H9 (cell line): Measurements from ENCODE around the gene DBF4. TPM values are rescaled to one million over a fixed set of nuclear protein-coding genes. Genes with fewer than 3 reads are reported as not detected.
"Not testable (repeated sequence)": the region's sequence is repeated elsewhere in the genome, so short reads cannot be mapped to it uniquely, and the experiment has no call there.

Experiments used
- DNase-seq: peaks from one replicate; pipeline ENCODE4 v3.0.0-alpha.2; 2017
- H2AFZ ChIP-seq: one replicate; pipeline ENCODE4 v1.6.1; 2013; ENCODE audit warnings: mild to moderate bottlenecking, low read length, control low read depth, moderate library complexity
- H2AK5ac ChIP-seq: 2 replicates; pipeline ENCODE4 v1.6.1; 2013; ENCODE audit warnings: low read length, control low read depth, mixed read lengths; ENCODE audit not compliant: insufficient read length
- H2BK120ac ChIP-seq: one replicate; pipeline ENCODE4 v1.6.1; 2013; ENCODE audit warnings: low read depth, mild to moderate bottlenecking, low read length, control low read depth, inconsistent platforms; ENCODE audit not compliant: poor library complexity, severe bottlenecking
- H2BK12ac ChIP-seq: 2 replicates; pipeline ENCODE4 v1.6.1; 2013; ENCODE audit warnings: low read length, control low read depth, mixed read lengths, low read depth; ENCODE audit not compliant: insufficient read length
- H2BK15ac ChIP-seq: 2 replicates; pipeline ENCODE4 v1.6.1; 2013; ENCODE audit warnings: low read depth, low read length, control low read depth
- H2BK20ac ChIP-seq: one replicate; pipeline ENCODE4 v1.6.1; 2013; ENCODE audit warnings: low read depth, mild to moderate bottlenecking, low read length, control low read depth, inconsistent platforms; ENCODE audit not compliant: poor library complexity, severe bottlenecking
- H2BK5ac ChIP-seq: 2 replicates; pipeline ENCODE4 v1.6.1; 2013; ENCODE audit warnings: low read length, control low read depth, mixed read lengths; ENCODE audit not compliant: insufficient read length
- H3K14ac ChIP-seq: 2 replicates; pipeline ENCODE4 v1.6.1; 2013; ENCODE audit warnings: low read length, control low read depth; ENCODE audit not compliant: insufficient read depth
- H3K18ac ChIP-seq: 2 replicates; pipeline ENCODE4 v1.6.1; 2013; ENCODE audit warnings: low read depth, mild to moderate bottlenecking, mixed read lengths, low read length, control low read depth; ENCODE audit not compliant: insufficient read length
- H3K23ac ChIP-seq: 2 replicates; pipeline ENCODE4 v1.6.1; 2013; ENCODE audit warnings: low read length, control low read depth, mixed read lengths, low read depth; ENCODE audit not compliant: insufficient read length
- H3K23me2 ChIP-seq: 2 replicates; pipeline ENCODE4 v1.6.1; 2013; ENCODE audit warnings: low read depth, mild to moderate bottlenecking, mixed read lengths, low read length, control low read depth; ENCODE audit not compliant: insufficient read length, poor library complexity, severe bottlenecking
- H3K27ac ChIP-seq: 2 replicates; pipeline ENCODE4 v1.5.1; 2013; ENCODE audit warnings: low read length, control low read depth, mixed read lengths, low read depth; ENCODE audit not compliant: insufficient read length
- H3K27me3 ChIP-seq: 2 replicates; pipeline ENCODE4 v1.6.1; 2013; ENCODE audit warnings: low read length, control low read depth, inconsistent platforms; ENCODE audit not compliant: insufficient read depth
- H3K4ac ChIP-seq: 2 replicates; pipeline ENCODE4 v1.6.1; 2013; ENCODE audit warnings: low read depth, mild to moderate bottlenecking, control low read depth, inconsistent platforms, low read length, moderate library complexity
- H3K4me1 ChIP-seq: 2 replicates; pipeline ENCODE4 v1.6.1; 2013; ENCODE audit warnings: low read length, control low read depth, inconsistent platforms; ENCODE audit not compliant: insufficient read depth
- H3K4me2 ChIP-seq: 2 replicates; pipeline ENCODE4 v1.6.1; 2013; ENCODE audit warnings: low read length, control low read depth, mixed read lengths; ENCODE audit not compliant: insufficient read length, insufficient read depth
- H3K56ac ChIP-seq: 2 replicates; pipeline ENCODE4 v1.6.1; 2013; ENCODE audit warnings: low read depth, mild to moderate bottlenecking, mixed read lengths, low read length, control low read depth; ENCODE audit not compliant: insufficient read length
- H3K79me1 ChIP-seq: 2 replicates; pipeline ENCODE4 v1.6.1; 2013; ENCODE audit warnings: low read depth, mild to moderate bottlenecking, moderate library complexity, low read length, control low read depth, inconsistent platforms; ENCODE audit not compliant: insufficient read depth, poor library complexity, severe bottlenecking
- H3K79me2 ChIP-seq: 2 replicates; pipeline ENCODE4 v1.6.1; 2013; ENCODE audit warnings: low read length, control low read depth, inconsistent platforms; ENCODE audit not compliant: insufficient read depth
- H3K9ac ChIP-seq: 2 replicates; pipeline ENCODE4 v1.6.1; 2013; ENCODE audit warnings: low read length, control low read depth, mixed read lengths; ENCODE audit not compliant: insufficient read length; ENCODE audit errors: extremely low read depth
- H3K9me3 ChIP-seq: one replicate; pipeline ENCODE4 v1.6.1; 2013; ENCODE audit warnings: low read depth, low read length, inconsistent platforms; ENCODE audit not compliant: control insufficient read depth
- H3T11ph ChIP-seq: one replicate; pipeline ENCODE4 v1.6.1; 2013; ENCODE audit warnings: mild to moderate bottlenecking, low read length, control low read depth, inconsistent platforms
- H4K20me1 ChIP-seq: one replicate; pipeline ENCODE4 v1.6.1; 2013; ENCODE audit not compliant: control insufficient read depth, insufficient read length, insufficient read depth
- H4K5ac ChIP-seq: 2 replicates; pipeline ENCODE4 v1.6.1; 2013; ENCODE audit warnings: low read depth, mild to moderate bottlenecking, mixed read lengths, low read length, control low read depth; ENCODE audit not compliant: insufficient read length
- H4K8ac ChIP-seq: replicated peaks from 2 replicates; pipeline ENCODE4 v1.6.1; 2013; ENCODE audit warnings: low read length, control low read depth, mixed read lengths, low read depth; ENCODE audit not compliant: insufficient read length
- H4K91ac ChIP-seq: 2 replicates; pipeline ENCODE4 v1.6.1; 2013; ENCODE audit warnings: low read depth, mild to moderate bottlenecking, moderate library complexity, mixed read lengths, low read length, control low read depth; ENCODE audit not compliant: insufficient read length
- H3K27ac Mint-ChIP-seq, 3 experiments: 2 replicates in 2 of 3; 3 replicates in 1 of 3; pipeline ENCODE4 v1.8.0; 2020 to 2021; ENCODE audit warnings: mixed read lengths in 3 of 3, mild to moderate bottlenecking in 1 of 3, moderate library complexity in 1 of 3
- H3K27me3 Mint-ChIP-seq: 2 replicates; pipeline ENCODE4 v1.8.0; 2021; ENCODE audit warnings: low read depth, mild to moderate bottlenecking, moderate library complexity, mixed read lengths
- H3K36me3 Mint-ChIP-seq, 3 experiments: 2 replicates in 2 of 3; 3 replicates in 1 of 3; pipeline ENCODE4 v1.8.0; 2020 to 2021; ENCODE audit warnings: low read depth in 3 of 3, mixed read lengths in 3 of 3; ENCODE audit not compliant: insufficient read depth in 1 of 3
- H3K4me1 Mint-ChIP-seq, 2 experiments: 2 replicates each; pipeline ENCODE4 v1.8.0; 2020; ENCODE audit warnings: mixed read lengths in 2 of 2
- H3K4me3 Mint-ChIP-seq, 2 experiments: 2 replicates in 1 of 2; 3 replicates in 1 of 2; pipeline ENCODE4 v1.8.0; 2020 to 2021; ENCODE audit warnings: mild to moderate bottlenecking in 2 of 2, mixed read lengths in 2 of 2, moderate library complexity in 1 of 2
- H3K9me3 Mint-ChIP-seq, 2 experiments: 2 replicates in 1 of 2; 3 replicates in 1 of 2; pipeline ENCODE4 v1.8.0; 2020; ENCODE audit warnings: mild to moderate bottlenecking in 2 of 2, mixed read lengths in 2 of 2, moderate library complexity in 1 of 2
- WGBS: extraction: QIAGEN DNeasy Blood & Tissue Kit; methylation state at CpG from one replicate; pipeline ENCODE4 v1.1.7; 2013; ENCODE audit warnings: missing lambda C conversion rate, low lambda C conversion rate, mixed read lengths; ENCODE audit not compliant: insufficient read length; ENCODE audit errors: extremely low coverage; 5-methylcytosine and 5-hydroxymethylcytosine counted together
- total RNA-seq: library from RNA; stranded (reverse); gene quantifications from 2 replicates; pipeline ENCODE4 v1.2.1, GENCODE V29; 2021
- TF ChIP-seq, protein P1 (sequence below): fragments of 200-600 bp; sonication (generic); conservative IDR thresholded peaks from 3 replicates; pipeline ENCODE4 v1.8.0; 2021; ENCODE audit warnings: antibody characterized with exemption, mild to moderate bottlenecking

DBF4 gene
- total RNA-seq, 1 experiment from 2014 or later = 75.9 TPM

DNA sequence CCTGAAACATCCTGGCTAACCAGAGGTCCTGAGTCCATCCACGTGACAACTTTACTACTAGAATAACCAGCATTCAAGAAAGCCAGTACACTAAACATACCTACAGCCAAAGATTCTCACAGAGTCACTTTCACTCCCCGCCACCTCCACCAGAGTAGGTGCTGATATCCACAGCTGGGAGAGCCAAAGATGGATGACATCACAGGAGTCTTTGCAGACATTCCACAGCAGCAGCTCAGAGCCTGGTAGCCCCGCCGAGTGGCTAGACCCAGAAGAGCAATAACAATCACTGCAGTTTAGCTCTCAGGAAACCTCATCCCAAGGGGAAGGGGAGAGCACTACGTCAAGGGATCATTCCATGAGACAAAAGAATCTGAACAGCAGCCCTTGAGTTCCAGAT, 44.3 kb downstream of the DBF4 start:
- Mint-ChIP-seq H3K9me3 (no peaks in the 10 kb centered on the region), H3K4me3 (no peak overlapping the region), H3K27ac (no peak overlapping the region), H3K27me3 (no peaks in the 10 kb centered on the region), H3K36me3 (no peaks in the 10 kb centered on the region), H3K4me1 (peaks cover 7% of the 10 kb centered on the region in 2 experiments)
- Histone ChIP-seq H3K14ac (no peak overlapping the region), H3K4me1 (no peaks in the 10 kb centered on the region), H4K8ac (no peak overlapping the region), H4K5ac (no peak overlapping the region), H2BK12ac (no peak overlapping the region), H2BK5ac (no peak overlapping the region), H2BK20ac (no peak overlapping the region), H3K9me3 (no peaks in the 10 kb centered on the region), H3K27ac (no peak overlapping the region), H3K56ac (no peak overlapping the region), H3K79me1 (no peaks in the 10 kb centered on the region), H3K23me2 (no peaks in the 10 kb centered on the region), H3K23ac (no peak overlapping the region), H3T11ph (no peak overlapping the region), H2BK120ac (no peak overlapping the region), H3K9ac (no peak overlapping the region), H2AFZ (no peak overlapping the region), H2BK15ac (no peak overlapping the region), H4K91ac (no peak overlapping the region), H4K20me1 (no peaks in the 10 kb centered on the region), H3K79me2 (no peaks in the 10 kb centered on the region), H3K18ac (no peak overlapping the region), H3K27me3 (no peaks in the 10 kb centered on the region), H3K4me2 (no peak overlapping the region), H2AK5ac (no peak overlapping the region), H3K4ac (no peak overlapping the region)
- no peak for DNase-seq
- no CpG with 5 or more reads among the region's 5 CpGs for whole genome bisulfite sequencing
- TF ChIP-seq, protein P1, sequence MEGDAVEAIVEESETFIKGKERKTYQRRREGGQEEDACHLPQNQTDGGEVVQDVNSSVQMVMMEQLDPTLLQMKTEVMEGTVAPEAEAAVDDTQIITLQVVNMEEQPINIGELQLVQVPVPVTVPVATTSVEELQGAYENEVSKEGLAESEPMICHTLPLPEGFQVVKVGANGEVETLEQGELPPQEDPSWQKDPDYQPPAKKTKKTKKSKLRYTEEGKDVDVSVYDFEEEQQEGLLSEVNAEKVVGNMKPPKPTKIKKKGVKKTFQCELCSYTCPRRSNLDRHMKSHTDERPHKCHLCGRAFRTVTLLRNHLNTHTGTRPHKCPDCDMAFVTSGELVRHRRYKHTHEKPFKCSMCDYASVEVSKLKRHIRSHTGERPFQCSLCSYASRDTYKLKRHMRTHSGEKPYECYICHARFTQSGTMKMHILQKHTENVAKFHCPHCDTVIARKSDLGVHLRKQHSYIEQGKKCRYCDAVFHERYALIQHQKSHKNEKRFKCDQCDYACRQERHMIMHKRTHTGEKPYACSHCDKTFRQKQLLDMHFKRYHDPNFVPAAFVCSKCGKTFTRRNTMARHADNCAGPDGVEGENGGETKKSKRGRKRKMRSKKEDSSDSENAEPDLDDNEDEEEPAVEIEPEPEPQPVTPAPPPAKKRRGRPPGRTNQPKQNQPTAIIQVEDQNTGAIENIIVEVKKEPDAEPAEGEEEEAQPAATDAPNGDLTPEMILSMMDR = peak; percentile 27; the same call in 1 of the 3 replicates

DNA sequence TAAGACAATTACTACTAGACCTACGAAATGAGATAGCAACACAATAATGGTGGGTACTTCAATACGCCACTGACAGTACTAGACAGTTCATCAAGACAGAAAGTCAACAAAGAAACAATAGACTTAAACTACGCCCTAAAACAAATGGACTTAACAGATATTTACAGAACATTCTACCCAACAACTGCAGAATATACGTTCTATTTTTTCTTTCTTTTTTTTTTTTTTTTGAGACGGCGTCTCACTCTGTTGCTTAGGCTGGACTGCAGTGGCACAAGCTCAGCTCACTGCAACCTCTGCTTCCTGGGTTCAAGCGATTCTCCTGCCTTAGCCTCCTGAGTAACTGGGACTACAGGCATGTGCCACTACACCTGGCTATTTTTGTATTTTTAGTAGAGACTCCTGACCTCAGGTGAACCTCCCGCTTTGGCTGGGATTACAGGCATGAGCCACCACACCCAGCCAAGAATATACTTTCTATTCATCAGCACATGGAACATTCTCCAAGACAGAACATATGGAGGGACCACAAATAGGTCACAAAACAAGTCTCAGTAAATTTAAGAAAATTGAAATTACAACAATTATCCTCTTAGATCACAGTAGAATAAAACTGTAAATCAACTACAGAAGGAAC, 46.6 kb downstream of the DBF4 start:
- H2AFZ ChIP-seq, H3K14ac ChIP-seq, H3K4me2 ChIP-seq, H2BK5ac ChIP-seq, H4K8ac ChIP-seq, H3K4me3 Mint-ChIP-seq, H2BK120ac ChIP-seq, H3K23ac ChIP-seq, H4K5ac ChIP-seq, H3K23me2 ChIP-seq, H3K4me1 ChIP-seq, H3K27ac ChIP-seq, H3K4ac ChIP-seq, H3T11ph ChIP-seq, H4K91ac ChIP-seq, H3K36me3 Mint-ChIP-seq, H3K18ac ChIP-seq, H3K27me3 ChIP-seq, H3K9me3 Mint-ChIP-seq, H3K79me2 ChIP-seq, H3K27ac Mint-ChIP-seq, DNase-seq, H2AK5ac ChIP-seq, H3K27me3 Mint-ChIP-seq, H3K9me3 ChIP-seq, H2BK20ac ChIP-seq, H4K20me1 ChIP-seq, H3K9ac ChIP-seq, H3K79me1 ChIP-seq, H3K56ac ChIP-seq, H2BK15ac ChIP-seq, H2BK12ac ChIP-seq: not testable (repeated sequence)
- H3K4me1 Mint-ChIP-seq = peaks cover 17 to 25% of the 10 kb centered on the region in 2 experiments
- WGBS = no CpG with 5 or more reads among the region's 8 CpGs
